Uterus (tissue), 4 donors: ENCODE results near the gene PRMT7. TPM values are rescaled to one million over a fixed set of nuclear protein-coding genes. Genes with fewer than 3 reads are reported as not detected.

Experiments used
- DNase-seq, 2 donors: peaks; one replicate each; pipeline ENCODE4 v3.0.0-alpha.2; 2019 to 2020
- H3K27ac ChIP-seq, 2 donors: fragments of 200-600 bp; sonication (generic); 1 replicate in 1 of 2; 2 replicates in 1 of 2; pipeline ENCODE4 v1.5.1; 2016 to 2018
- H3K27me3 ChIP-seq, 2 donors: fragments of 200-600 bp; sonication (generic); one replicate each; pipeline ENCODE4 v1.5.1; 2018 to 2019; ENCODE audit warnings: control low read depth in 1 of 2
- H3K36me3 ChIP-seq, 2 donors: fragments of 200-600 bp; sonication (generic); one replicate each; pipeline ENCODE4 v1.5.1; 2019; ENCODE audit warnings: control low read depth in 1 of 2
- H3K4me1 ChIP-seq, 2 donors: fragments of 200-600 bp; sonication (generic); one replicate each; pipeline ENCODE4 v1.5.1; 2018 to 2019; ENCODE audit warnings: control low read depth in 1 of 2
- H3K4me3 ChIP-seq, 2 donors: fragments of 200-600 bp; sonication (generic); 1 replicate in 1 of 2; 2 replicates in 1 of 2; pipeline ENCODE4 v1.5.1; 2018 to 2019; ENCODE audit warnings: mild to moderate bottlenecking in 1 of 2
- H3K9me3 ChIP-seq, 2 donors: fragments of 200-600 bp; sonication (generic); one replicate each; pipeline ENCODE4 v1.5.1; 2019; ENCODE audit warnings: control low read depth in 1 of 2
- POLR2A ChIP-seq, 2 donors: fragments of 450-650 bp; IDR thresholded peaks; one replicate each; pipeline ENCODE4 v1.6.1; 2016; ENCODE audit warnings: antibody characterized with exemption in 2 of 2, mild to moderate bottlenecking in 1 of 2, moderate library complexity in 1 of 2
- intact Hi-C: fragments of 100-400 bp; cut with DNase I; formaldehyde crosslinking; loops from one replicate; pipeline ENCODE4 v1.15.1; 2023; ENCODE audit warnings: low total_unique reads
- total RNA-seq, 4 donors: library from RNA; depleted of rRNA in 3 of 4; stranded (reverse); fragments of >200 nt in 3 of 4; gene quantifications; one replicate each; pipeline versions ENCODE4 v1.1.0 to v1.2.4, GENCODE V29; 2014 to 2023
- TF ChIP-seq, protein P1 (sequence below), 4 experiments: fragments of 200-600 bp in 2 of 4; fragments of 450-650 bp in 2 of 4; sonication (generic) in 2 of 4; IDR thresholded peaks; one replicate each; pipeline ENCODE4 v1.5.1; 2016 to 2019; ENCODE audit warnings: antibody characterized with exemption in 4 of 4, mild to moderate bottlenecking in 2 of 4, moderate library complexity in 1 of 4
- donor health status: DM: yes; HTN: yes; CAD: no.

Gene PRMT7
- total RNA-seq, 4 donors from 2014 or later, result 8.2 to 111 (median 66.9) TPM

DNA sequence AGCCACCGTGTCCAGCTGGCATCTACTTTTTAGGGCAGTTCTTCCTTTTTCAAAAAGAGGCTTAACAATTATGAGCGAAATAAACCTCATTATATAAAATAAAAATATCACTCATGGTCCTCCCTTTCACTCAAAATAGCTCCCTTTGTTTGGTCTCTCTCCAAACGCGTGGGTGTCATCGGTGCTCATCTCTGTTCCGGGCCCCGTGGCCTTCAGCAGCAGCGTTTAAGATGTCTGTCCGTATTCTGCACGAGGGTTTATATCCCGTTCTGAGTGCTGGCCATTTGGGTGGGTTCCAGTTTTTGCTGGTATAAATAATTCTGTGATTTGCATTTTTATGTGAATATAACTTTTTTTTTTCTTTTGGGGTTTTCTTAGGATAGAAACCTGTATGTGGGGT is 33.4 kb downstream of the PRMT7 start:
- DNase-seq, result no peak
- TF ChIP-seq, protein P1, sequence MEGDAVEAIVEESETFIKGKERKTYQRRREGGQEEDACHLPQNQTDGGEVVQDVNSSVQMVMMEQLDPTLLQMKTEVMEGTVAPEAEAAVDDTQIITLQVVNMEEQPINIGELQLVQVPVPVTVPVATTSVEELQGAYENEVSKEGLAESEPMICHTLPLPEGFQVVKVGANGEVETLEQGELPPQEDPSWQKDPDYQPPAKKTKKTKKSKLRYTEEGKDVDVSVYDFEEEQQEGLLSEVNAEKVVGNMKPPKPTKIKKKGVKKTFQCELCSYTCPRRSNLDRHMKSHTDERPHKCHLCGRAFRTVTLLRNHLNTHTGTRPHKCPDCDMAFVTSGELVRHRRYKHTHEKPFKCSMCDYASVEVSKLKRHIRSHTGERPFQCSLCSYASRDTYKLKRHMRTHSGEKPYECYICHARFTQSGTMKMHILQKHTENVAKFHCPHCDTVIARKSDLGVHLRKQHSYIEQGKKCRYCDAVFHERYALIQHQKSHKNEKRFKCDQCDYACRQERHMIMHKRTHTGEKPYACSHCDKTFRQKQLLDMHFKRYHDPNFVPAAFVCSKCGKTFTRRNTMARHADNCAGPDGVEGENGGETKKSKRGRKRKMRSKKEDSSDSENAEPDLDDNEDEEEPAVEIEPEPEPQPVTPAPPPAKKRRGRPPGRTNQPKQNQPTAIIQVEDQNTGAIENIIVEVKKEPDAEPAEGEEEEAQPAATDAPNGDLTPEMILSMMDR (IDR thresholded peaks at IDR 0.05), result no peak
- TF ChIP-seq POLR2A (IDR thresholded peaks at IDR 0.05), result no peak
- no peaks in the 10 kb centered on the region for H3K9me3 ChIP-seq
- H3K4me1 ChIP-seq, result no peaks in the 10 kb centered on the region
- intact Hi-C loops, result no loop called here
- H3K27ac ChIP-seq, result no peak overlapping the region
- H3K27me3 ChIP-seq, result no peaks in the 10 kb centered on the region
- no peak overlapping the region for H3K4me3 ChIP-seq
- H3K36me3 ChIP-seq, result no peaks in the 10 kb centered on the region

DNA sequence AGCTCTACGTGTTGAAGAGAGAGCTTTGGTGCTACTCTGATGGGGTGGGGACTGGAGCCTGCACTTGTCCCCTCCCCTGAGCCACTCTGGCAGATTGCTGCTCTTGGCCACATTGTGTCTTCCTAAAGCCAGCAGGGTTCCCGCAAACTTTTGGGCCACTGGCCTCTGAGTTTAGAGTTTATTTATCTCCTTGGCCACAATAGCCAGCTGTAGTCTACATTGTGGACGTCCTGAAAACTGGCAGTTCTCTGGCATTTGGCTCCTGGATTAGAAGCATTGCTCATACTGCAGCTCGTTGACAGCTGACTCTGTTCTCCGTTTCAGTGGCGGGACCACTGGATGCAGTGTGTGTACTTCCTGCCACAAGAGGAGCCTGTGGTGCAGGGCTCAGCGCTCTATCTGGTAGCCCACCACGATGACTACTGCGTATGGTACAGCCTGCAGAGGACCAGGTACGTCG is 34.6 kb downstream of the PRMT7 start:
- intact Hi-C loops, result no loop called here
- Histone ChIP-seq H3K27me3 (no peaks in the 10 kb centered on the region), H3K9me3 (no peaks in the 10 kb centered on the region), H3K4me3 (no peak overlapping the region), H3K27ac (no peak overlapping the region), H3K4me1 (no peaks in the 10 kb centered on the region), H3K36me3 (no peaks in the 10 kb centered on the region)
- no peak for TF ChIP-seq POLR2A (IDR thresholded peaks at IDR 0.05)
- TF ChIP-seq, protein P1 (IDR thresholded peaks at IDR 0.05), result no peak
- no peak for DNase-seq

DNA sequence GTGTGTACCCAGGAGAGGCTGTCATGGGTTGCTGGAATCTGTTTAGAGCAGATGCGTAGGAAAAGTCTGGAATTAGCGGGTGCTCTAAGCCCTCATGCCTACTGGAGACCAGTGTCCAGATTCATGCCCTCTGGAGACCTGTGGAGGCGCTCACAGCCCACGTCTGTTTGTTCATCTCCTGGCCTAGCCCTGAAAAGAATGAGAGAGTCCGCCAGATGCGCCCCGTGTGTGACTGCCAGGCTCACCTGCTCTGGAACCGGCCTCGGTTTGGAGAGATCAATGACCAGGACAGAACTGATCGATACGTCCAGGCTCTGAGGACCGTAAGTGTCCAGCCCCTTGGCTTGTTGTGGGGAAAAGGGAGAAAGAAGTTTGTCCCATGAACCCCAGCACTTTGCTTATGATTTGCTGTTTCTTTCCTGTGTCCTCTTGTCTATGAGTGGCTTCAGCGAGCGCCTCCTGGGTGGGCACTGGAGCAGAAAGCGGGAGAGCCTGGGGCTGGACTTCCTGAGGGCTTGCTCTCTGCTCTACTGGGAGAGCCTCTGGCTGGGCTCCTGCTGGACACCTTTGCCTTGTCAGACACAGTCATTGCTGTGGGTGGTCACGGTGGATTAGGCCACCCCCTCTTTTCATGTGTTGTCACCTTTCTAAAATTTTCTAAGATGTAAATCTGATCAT is 35.3 kb downstream of the PRMT7 start:
- Histone ChIP-seq H3K27ac (no peak overlapping the region), H3K4me1 (no peaks in the 10 kb centered on the region), H3K36me3 (no peaks in the 10 kb centered on the region), H3K9me3 (no peaks in the 10 kb centered on the region), H3K4me3 (no peak overlapping the region), H3K27me3 (no peaks in the 10 kb centered on the region)
- intact Hi-C loops, result no loop called here
- TF ChIP-seq, protein P1 (IDR thresholded peaks at IDR 0.05), result no peak
- TF ChIP-seq POLR2A (IDR thresholded peaks at IDR 0.05), result no peak
- DNase-seq, result no peak

DNA sequence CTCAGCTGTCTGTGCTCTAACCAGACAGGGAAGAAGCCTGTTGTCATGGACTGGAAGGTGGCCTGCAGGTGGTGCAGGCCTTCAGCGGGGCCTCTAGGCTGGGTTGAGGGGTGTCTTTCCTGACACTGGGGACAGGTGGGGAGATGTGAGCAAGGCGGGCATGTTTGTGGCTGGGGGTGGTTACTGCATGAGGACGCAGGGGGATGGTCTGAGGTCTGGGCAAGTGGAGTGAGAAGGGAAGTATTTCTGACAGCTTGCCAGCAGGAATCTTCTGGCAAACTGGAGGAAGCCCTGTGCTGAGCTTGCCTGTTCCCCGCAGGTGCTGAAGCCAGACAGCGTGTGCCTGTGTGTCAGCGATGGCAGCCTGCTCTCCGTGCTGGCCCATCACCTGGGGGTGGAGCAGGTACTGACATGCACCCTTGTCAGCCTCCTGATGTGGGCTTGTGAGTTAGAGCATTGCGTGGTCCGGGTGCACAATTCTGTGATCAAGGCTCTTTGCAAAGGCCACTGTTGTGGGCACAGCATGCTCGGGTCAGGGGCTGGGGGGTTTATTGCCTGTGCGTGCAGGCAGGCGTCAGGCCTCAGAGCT is 36.2 kb downstream of the PRMT7 start:
- H3K4me1 ChIP-seq, result no peaks in the 10 kb centered on the region
- H3K27me3 ChIP-seq, result no peaks in the 10 kb centered on the region
- TF ChIP-seq, protein P1 (IDR thresholded peaks at IDR 0.05), result no peak
- no peak for TF ChIP-seq POLR2A (IDR thresholded peaks at IDR 0.05)
- DNase-seq, result no peak
- H3K36me3 ChIP-seq, result no peaks in the 10 kb centered on the region
- H3K4me3 ChIP-seq, result no peak overlapping the region
- intact Hi-C loops, result no loop called here
- H3K27ac ChIP-seq, result no peak overlapping the region
- no peaks in the 10 kb centered on the region for H3K9me3 ChIP-seq

DNA sequence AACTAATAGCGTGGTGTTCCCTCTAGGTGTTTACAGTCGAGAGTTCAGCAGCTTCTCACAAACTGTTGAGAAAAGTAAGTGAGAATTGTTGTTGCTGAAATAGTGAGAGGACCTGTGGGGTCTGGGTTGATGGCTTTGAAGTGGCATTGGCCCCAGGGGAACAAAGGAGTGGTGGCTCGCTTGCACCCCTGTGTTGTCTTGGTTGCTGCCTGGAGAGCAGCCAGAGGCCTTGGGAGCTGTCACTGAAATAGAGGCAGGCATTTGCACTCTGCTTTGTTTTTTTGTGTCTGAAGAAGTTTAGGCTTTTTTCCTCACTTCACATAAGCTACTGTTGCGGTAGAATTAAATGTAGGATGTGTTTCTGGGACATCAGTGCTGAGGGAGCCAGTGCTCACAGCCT is 36.8 kb downstream of the PRMT7 start:
- intact Hi-C loops, result no loop called here
- no peaks in the 10 kb centered on the region for H3K36me3 ChIP-seq
- no peak for DNase-seq
- H3K27ac ChIP-seq, result no peak overlapping the region
- no peak overlapping the region for H3K4me3 ChIP-seq
- no peaks in the 10 kb centered on the region for H3K27me3 ChIP-seq
- H3K9me3 ChIP-seq, result no peaks in the 10 kb centered on the region
- H3K4me1 ChIP-seq, result no peaks in the 10 kb centered on the region
- TF ChIP-seq POLR2A (IDR thresholded peaks at IDR 0.05), result no peak
- TF ChIP-seq, protein P1 (IDR thresholded peaks at IDR 0.05), result no peak
